Measurements from ENCODE around the gene DXO.
"Not testable (repeated sequence)": the region's sequence is repeated elsewhere in the genome, so short reads cannot be mapped to it uniquely, and the experiment has no call there.

DXO gene

GRCh38 chr6:31980195-31980876, 8.4 kb upstream of the DXO start:
- not testable (repeated sequence) for DNase-seq (ENCODE audit: low read depth in 2 of 2)

GRCh38 chr6:31979238-31979898, 7.4 kb upstream of the DXO start:
- DNase-seq (ENCODE audit: low read depth in 2 of 2): no peak

- no peak for DNase-seq (ENCODE audit: low read depth in 2 of 2)
Observed at GRCh38 chr6:31978831-31979230, 6.9 kb upstream of the DXO start.

GRCh38 chr6:31977816-31978431, 6.0 kb upstream of the DXO start:
- no peak for DNase-seq (ENCODE audit: low read depth in 2 of 2)

- DNase-seq (ENCODE audit: low read depth in 2 of 2): not testable (repeated sequence)
Observed at GRCh38 chr6:31976065-31976464, 4.1 kb upstream of the DXO start.

GRCh38 chr6:31972709-31973350, 892 bp upstream of the DXO start:
- DNase-seq (ENCODE audit: low read depth in 2 of 2): no peak

GRCh38 chr6:31971279-31971992, 502 bp downstream of the DXO start:
- DNase-seq (ENCODE audit: low read depth in 2 of 2): no peak

GRCh38 chr6:31970604-31971271, 1.2 kb downstream of the DXO start:
- no peak for DNase-seq (ENCODE audit: low read depth in 2 of 2)

GRCh38 chr6:31969712-31970603, 2.0 kb downstream of the DXO start:
- DNase-seq (ENCODE audit: low read depth in 2 of 2): no peak

GRCh38 chr6:31968791-31969711, 2.9 kb downstream of the DXO start:
- DNase-seq (ENCODE audit: low read depth in 2 of 2): no peak

GRCh38 chr6:31968326-31968725, 3.6 kb downstream of the DXO start:
- no peak for DNase-seq (ENCODE audit: low read depth in 2 of 2)

- DNase-seq (ENCODE audit: low read depth in 2 of 2): no peak
Observed at GRCh38 chr6:31967926-31968320, 4.0 kb downstream of the DXO start.

GRCh38 chr6:31966997-31967925, 4.7 kb downstream of the DXO start:
- no peak for DNase-seq (ENCODE audit: low read depth in 2 of 2)

GRCh38 chr6:31966506-31966905, 5.4 kb downstream of the DXO start:
- no peak for DNase-seq (ENCODE audit: low read depth in 2 of 2)

- DNase-seq (ENCODE audit: low read depth in 2 of 2): no peak
Observed at GRCh38 chr6:31965700-31966099, 6.2 kb downstream of the DXO start.

GRCh38 chr6:31963921-31964320, 8.0 kb downstream of the DXO start:
- no peak for DNase-seq (ENCODE audit: low read depth in 2 of 2)

GRCh38 chr6:31961616-31962015, 10.3 kb downstream of the DXO start:
- no peak for DNase-seq (ENCODE audit: low read depth in 2 of 2)
